Activated CD4-positive, CD25-positive, alpha-beta regulatory T cell treated with anti-CD3 and anti-CD28 coated beads, Interleukin-2, amount 50 U/mL, for 16 hours (primary cell): Measurements from ENCODE around the gene CCDC107.

Source experiments
- DNase-seq: peaks from one replicate; pipeline ENCODE4 v3.0.0-alpha.2; 2020; ENCODE audit warnings: low read depth, low spot score

Gene CCDC107

DNA sequence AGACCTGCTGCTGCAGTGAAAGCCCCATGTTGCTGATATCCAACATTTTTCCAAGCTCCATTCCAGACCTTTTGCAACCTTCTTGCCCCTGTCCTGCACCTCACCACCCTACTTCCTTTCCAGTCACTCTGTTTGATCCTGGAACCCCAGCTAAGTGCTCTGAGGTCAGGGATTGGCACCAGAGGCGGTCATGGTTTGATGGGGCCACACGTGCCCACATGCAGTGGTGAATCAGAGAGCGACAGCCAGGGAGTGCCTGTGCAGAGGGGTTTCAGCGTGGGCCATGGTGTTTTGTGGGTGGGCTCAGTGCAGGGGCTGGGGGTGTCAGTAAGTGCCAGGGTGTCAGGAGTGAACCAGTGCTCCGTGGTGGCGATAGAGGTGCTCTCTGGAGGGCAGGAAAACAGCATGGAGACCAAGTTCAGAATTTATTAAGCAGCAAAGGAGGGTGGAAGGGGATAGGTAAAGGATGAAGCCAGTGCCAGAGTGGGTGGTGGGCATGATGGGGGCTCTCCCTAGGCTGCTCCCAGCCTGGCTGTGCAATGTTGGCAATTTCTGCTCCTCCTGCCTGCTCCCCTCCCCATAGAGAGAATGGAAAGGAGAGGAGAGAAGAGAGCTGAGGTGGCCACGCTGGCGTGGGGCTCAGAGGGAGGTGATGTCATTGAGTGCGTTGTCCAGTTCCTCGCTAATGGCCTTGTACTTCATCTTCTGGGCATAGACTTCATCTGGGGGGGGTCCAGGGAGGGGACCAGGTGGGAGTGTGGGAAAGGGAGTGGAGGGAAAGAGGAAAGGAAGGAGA is 24.6 kb downstream of the CCDC107 start:
- DNase-seq, result no peak

DNA sequence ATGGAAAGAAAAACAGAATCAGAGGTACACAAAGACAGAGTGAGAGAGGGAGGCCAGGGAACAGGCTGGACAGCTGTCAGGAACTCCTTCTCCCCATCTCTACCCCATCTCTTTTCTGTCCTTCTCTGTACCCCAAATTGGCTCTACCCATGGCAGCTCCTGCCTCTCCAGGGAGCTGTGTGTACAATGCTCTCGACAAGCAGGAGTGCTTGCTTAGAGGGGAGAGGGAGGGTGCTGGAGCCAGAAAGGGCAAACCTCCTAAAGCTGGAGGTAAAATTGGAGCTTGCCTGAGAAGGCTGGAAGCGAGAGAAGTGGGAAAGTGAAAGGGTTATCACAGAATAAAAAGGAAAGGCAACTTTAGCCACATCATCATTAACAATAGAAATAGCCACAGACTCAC is 25.2 kb downstream of the CCDC107 start:
- DNase-seq, result no peak

DNA sequence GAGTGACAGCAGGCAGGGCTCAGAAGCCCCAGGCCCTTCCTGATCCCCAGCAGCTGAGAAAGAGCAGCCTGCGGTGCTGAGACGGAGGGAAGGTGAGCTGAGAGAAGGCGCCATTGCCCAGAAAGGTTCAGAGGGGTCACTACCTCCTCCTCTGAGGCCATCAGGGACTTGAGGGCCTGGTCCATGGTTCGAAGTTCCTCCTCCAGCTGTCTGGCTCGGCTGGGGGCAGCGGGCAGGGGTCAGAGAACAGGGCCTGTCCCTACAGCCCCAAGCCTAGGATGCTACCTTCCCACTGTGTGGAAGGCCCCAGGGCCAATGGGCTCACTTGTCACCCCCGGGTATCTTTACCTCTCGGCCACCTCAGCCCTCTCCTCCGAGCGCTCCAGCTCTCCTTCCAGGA is 26.8 kb downstream of the CCDC107 start:
- no peak for DNase-seq

DNA sequence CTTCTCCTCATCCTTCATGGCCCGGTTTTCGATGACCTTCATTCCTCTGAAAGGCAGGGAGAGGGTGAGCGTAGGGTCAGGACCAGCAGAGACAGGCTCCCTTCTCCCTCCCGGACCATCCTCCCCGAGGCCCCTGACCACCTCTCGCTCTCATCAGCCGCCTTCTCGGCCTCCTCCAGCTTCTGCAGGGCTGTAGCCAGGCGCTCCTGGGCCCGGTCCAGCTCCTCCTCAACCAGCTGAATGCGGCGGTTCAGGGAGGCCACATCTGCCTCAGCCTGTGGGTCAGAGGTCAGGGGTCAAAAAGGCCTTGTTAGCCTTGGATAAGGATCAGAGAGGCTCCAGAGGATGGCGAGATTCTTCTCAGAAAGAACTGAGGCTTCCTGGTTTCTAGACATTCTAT is 27.4 kb downstream of the CCDC107 start:
- no peak for DNase-seq

DNA sequence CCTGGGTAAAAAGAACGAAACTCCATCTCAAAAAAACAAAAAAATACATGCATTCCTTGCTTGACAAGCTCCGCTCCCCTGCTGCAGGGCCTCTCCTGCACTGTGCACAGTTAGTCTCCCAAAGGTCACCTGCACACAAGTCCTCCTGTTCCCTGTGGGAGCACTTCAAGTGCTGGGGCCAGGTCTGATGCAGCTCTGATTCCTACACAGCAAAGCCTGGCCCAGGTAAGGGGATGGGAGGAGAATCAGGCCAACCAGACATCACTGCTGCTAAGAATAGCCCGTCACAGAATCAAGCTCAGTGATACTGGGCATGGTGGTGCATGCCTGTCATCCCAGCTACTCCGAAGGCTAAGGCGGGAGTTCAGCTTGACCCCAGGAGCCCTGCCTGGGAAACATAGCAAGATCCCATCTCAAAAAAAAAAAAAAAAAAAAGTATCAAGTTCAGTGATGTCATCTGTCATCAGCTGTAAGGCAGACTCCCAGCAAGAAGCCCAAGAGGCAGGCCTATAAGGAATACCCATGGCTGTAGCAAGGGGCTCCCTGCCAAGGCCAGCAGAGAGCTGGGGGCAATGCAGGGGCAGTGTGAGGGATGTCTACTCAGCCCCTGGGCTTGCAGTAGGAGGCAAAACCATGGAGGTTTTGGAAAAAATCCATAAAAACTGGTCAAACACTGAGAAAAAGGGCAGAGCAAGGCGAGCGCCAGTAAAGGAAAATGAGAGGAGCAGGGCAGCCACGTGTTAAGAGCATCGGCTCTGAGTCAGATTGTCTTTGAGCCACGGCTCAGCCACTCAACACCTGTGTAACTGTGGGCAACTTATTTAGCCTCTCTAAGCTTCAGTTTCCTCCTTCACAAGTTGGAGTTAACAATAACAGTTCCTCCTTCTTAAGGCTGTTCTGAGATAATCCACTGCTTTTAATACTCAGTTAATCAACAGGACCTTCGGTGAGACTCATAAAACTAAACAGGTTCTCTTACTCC is 28.4 kb downstream of the CCDC107 start:
- no peak for DNase-seq

DNA sequence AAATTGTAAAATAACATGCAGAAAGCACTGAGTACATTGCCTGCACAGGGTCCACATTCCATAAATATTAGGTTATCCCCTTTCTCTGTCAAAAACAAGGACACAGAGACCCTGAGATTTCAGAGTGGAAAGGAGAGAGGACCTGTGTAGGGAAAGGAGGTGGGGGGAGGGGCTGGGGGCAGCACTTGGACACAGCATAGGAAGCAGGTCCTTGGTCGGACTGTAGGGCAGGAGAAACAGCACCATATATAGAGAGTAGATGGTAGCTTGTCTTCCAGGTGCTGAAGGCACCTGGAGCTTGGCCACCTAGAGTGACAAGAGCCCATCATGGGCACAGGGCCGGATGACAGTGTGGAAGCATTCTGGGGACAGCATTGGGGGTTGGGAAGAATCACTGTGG is 29.2 kb downstream of the CCDC107 start:
- DNase-seq, result no peak

DNA sequence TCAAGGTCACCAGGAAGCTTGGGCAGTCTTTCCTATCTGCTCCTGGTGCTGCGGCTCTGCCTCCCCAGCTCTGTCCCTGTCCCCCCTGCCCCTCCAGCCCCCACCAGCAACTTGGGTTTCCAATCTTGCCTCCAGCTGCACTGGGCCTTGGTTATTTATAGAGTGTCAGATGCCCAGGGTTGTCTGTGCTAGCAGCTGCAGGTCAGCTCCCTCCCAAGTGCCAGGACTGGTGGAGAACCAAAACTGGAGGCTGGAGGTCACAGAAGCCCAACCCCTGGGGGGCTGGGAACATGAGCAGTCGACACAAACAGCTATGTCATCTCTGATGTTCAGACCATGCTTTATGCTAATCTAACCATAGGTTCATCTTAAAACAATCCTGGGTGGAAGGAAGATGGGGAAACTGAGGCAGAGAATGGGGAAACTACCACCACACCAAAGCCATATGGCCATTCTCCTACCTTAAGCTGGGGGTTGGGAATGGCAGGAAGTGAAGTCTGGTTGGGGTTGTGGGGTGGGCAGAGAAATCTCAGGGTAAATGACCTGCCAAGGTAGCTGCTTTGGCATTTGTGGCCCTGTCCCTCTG is 30.0 kb downstream of the CCDC107 start:
- DNase-seq, result no peak

DNA sequence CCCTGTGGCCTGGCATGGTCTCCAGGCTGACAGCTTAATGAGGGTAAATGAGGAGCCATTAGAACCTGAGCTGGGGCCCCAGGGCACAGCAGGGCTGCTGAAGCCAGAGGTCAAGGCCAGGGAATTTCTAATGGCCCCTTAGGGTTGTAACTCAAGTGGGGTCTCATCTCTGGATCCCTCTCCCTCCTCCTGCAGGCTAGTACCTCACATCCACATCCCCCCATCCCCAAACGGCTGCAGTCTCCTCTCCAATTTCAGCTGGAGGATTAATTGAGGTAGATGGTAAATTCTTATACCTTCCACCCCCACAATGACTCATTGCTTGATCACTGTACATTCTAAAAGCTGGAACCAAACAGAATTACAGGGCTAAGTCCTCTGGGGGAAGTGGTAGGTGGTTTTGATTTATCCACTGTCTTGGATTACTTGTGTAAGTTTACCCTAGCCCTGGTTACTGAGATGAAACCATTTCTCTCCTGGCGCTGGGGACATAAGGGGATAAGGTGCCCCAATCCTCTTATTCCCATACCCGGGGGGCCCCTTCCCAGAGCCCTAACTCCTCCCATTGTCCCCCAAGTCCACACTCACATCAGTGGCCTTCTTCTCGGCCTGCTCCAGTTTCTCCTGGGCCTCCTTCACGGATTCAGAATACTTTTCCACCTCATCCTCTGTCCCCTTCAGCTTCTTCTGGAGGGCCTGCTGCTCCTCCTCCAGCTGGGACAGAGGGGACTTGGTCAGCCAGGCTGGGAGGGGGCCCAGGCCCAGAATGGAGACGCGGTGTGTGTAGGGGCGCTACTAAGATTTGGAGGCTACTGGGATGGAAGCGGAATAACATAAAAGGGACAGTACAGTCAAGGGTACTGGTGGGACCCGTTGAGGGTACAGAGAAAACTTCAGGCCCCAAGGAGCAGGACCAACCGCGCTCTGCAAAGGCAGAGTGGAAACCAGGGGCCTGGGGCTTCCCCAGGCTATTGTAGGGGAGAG is 30.8 kb downstream of the CCDC107 start:
- no peak for DNase-seq

DNA sequence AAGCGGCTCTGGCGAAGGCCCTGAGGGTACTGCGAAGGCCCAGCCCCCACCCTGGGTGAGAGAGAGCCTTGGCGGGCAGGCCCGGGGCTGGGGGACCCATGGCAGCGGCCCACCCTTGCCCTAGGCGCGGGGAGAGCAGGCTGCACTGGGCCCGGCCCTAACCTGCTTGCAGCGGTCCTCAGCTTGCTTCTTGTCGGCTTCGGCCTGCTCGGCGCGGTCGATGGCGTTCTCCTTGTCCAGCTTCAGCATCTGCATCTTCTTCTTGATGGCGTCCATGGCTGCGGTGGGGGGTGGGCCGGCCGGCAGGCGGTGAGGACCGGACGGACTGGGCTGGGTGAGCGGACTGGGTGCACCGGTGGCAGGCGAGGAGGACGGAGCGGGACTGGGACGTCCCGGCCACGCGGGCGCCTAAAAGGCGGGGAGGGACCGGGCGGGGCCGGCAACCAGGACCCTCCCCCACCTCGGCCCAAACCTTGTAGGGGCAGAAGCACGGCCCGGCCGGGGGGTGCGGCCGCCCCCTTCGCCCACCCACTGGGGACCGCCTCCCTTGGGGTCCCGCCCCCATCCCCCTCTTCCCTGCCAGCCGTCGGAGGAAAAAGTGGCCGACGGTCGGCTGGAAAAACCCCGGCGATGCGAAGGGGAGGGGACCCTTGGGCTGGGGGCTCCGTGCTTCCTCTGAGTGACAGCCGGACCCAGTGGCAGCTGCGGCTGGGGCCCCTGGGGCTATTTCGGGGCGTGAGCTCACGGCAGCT is 31.6 kb downstream of the CCDC107 start, which contains the start of gene TPM2:
TSS of gene TPM2 (minus strand) at position 384 of the 752 bp plus-strand sequence. CDS start at position 276, 108 bp downstream.
- DNase-seq, result no peak

DNA sequence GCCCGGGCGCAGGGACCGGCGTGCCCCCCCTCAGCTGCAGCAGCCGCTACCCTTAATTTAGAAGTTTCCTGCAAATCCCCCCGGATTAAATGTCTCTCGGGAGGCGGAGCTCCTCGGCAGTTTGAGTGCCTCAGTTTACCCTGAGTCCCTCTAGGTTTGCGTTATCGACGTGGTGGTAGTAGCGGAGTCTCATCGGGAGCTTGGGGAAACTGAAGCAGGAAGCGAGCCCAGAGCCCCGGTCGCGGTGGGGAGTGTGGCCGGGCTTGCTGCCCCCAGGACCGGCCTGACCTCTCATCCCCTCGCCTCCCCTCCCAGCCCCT is 32.2 kb downstream of the CCDC107 start:
- DNase-seq, result no peak

DNA sequence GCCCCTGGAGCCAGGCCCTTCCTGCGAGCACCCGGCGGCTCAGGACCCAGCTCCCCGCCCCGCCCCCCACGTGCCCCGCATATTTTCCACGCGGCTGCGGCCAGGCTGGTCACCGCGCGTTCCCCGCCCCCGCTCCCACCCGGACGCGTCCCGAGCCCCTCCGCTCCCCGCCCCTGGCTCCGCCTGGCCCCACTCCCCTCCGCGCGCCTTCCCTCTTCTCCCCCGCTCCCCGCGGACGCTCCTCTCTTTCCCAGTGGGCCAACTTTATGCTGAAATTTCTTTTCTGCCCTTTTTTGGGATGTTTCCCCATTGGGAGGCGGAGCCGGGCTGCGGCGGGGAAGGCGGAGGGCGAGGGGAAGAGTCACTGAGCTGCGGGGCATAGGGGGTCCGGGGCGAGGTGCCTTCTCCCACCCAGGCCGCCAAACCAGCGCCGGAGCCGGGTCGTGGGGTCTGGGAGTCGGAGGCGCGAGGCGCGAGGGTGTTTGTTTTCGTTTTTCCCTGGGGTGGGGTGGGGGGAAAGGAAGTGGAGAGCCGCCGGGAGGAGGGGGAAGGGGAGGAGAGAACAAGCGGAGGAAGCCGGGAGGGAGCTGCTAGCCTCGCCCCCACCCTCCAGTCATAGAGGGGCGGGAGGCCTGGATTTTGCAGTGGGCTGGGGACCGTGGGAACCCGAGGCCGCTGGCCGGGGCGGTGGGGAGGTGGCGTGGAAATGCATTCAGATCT is 32.7 kb downstream of the CCDC107 start:
- DNase-seq, result no peak

DNA sequence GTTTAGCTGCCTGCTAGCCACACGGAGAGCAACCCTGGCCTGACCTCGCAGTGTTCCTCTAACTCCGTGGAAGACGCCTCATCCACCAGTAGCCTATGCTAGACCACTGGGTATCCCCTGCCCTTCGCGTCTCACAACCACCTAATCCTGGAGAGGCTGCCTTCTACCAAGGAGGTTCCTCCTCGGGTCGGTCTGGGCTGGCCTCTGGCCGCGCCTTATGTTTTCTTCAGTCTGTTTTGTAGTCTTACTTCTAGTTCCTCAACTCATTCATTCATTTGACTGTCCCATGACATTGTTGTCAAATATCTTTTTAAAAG is 33.2 kb downstream of the CCDC107 start:
- DNase-seq, result no peak

DNA sequence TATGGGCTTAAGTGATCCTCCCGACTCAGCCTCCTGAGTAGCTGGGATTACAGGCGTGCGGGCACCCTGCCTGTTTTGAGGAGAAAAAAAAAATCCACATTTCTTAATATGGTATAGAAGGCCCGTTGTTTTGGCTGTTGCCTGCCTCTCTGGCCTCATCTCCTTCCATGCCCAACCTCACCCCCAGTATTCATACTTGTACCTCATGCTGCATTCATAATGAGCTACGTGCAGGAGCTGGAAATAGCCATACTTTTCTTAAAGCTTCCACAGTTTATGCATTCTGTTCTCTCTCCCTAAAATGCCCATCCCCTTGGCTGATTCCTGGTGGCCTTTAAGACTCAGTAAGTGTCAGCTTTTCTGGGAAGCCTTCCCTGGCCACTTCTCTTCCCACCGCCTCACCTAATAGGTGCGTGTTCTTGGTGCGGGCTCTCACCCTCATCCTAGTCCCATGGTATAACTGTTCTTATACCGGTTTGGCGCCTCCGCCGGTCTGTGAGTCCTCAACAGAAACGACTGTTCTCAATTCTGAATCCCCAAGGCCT is 33.7 kb downstream of the CCDC107 start:
- DNase-seq, result no peak

DNA sequence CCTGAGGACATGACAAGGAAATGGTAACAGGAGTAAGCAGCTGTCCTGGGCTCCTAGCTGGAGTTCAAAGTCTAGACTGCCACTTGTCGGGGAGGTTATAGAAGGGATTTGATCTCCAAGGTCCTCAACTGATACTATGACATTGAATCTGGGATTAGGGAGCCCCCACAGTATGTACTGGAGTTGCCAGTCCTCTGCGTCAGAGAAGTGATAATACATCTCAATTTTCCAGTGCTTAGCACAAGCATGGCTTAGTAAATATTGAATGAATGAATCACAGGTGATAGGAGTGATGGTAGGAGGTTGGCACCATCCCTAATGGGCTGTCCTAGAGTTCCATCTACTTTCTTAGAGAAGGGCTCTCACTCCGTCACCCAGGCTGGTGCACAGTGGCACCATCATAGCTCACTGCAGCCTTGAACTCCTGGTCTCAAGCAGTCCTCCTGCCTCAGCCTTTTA is 37.9 kb downstream of the CCDC107 start:
- no peak for DNase-seq

DNA sequence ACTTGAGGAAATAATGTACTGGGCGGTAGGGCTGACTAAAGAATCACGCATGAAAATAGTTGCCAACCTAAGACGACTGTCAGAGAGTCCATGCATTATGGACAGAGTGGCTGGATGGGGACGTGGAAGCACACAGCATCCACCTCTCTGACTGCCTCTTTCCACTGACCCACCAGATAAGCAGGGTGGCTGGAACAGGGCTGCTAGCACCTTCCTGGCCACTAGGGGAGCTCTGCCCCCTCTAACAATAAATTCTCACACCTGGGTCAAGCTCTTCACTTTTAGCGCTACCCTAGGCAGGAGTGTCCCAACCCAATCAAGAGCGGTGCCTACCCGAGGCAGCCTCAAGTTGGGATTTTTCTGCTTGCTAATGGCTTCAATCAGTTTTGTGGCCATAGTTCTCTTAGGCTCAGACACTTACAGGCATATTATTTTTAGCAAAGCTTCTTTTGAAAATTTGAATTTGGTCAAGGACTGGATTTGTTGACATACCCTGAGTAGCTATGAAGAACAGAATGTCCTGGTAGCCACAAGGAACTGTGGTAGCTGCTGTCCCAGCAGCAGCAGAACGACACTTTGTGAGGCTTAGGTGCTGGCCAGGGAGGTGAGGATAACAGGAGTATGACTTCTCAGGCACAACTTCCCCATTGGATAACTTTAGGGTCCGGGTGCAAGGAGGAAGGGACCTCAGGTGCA is 38.6 kb downstream of the CCDC107 start:
- DNase-seq, result peak; percentile 23

DNA sequence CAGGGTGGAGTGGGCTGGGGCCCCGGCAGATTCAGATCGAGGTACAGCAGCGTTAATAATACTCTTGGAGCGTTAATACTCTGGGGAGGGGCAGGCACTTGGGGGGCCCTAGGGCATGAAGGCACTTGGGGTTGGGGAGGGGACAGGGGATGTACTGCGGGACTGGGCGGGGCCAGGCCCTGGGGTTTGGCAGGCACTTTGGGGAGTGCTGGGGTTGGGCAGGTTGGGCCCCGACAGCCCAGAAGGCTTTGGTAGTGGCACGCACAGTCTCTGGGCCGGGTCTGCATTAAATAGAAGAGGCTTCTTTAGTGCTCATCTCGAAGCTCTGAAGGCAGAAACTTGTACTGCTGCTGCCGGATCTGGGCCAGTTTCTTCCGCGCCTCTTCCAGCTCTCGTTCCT is 39.4 kb downstream of the CCDC107 start:
- DNase-seq, result no peak

DNA sequence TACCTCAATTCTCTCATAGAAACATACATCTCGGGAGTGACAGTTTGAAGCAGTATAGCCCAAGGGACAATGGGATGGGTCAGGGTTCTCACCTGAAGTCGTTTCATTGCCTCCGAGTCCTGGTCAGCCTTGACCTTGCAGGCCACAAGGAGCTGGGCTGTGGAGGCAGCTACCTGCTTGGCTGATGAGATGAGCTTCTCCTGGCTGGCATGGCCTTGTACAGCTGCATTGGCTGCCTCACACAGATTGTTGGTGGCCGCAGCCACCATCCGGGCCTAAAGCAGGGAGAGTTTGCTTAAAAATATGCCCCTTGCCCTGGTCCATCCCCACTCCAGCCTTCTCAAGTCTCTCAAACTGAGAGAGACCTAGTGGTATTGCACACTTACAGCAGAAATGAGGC is 40.1 kb downstream of the CCDC107 start:
- DNase-seq, result no peak

DNA sequence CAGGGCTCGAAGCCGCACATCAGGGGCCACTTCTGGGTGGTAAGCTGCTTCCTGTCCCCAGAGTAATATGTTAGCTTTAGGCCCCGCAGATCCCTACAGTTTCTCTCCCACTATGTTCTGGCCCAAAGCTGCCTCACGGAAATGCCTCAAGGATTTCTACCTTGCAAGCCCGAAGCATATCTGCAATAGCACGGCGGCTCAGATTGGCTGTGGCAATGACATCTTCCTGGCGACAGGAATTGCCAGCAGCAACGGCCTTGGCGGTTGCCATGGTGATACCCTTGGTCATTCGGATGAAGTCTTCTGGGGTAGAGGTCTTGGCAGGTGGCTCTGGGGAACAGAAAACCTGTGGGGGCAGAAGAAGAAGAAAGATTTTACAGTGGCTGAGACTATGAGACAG is 41.9 kb downstream of the CCDC107 start:
- DNase-seq, result no peak

DNA sequence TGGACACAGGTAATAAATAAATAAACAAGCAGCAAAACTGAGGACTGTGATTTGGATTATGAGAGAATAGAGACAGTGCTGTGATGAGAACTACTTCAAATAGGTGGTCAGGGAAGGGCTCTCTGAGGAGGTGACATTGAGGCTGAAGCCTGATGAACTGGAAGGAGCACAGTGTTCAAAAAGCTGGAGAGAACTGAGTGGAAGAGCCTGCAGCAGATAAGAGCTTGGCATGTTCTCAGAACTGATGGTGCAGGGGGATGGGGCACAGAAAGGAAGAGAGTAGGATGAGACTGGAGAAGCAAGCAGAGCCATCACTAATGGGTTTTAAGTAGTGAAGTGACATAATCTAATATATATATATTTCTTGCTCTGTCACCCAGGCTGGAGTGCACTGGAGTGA is 42.9 kb downstream of the CCDC107 start:
- DNase-seq, result no peak
